ENCODE data around the gene CHRM5.

The CHRM5 gene

GRCh38 chr15:33968224-33968623 lies at the start of gene CHRM5:
Gene CHRM5, plus strand, starts transcription at chr15:33968497. Its CDS starts 94,221 bp downstream, at chr15:34062718.
- H3K79me2 ChIP-seq (ENCODE audit: insufficient read depth, low read length) = no peaks in the 10 kb centered on the region
- H3K4me3 ChIP-seq (ENCODE audit: low read length, poor library complexity, severe bottlenecking) = no peak within 1 kb of the TSS
- H2AFZ ChIP-seq (ENCODE audit: low read length) = no peak within 1 kb of the TSS
- no peaks in the 10 kb centered on the region for H4K20me1 ChIP-seq (ENCODE audit: insufficient read depth, low read length, poor library complexity, severe bottlenecking)
- no peaks in the 10 kb centered on the region for H3K9me3 ChIP-seq (ENCODE audit: insufficient read depth, low read depth, low read length)
- no peaks in the 10 kb centered on the region for H3K27me3 ChIP-seq (ENCODE audit: insufficient read depth, low read length, poor library complexity, severe bottlenecking)
- H3K4me1 ChIP-seq (ENCODE audit: insufficient read depth, low read length, poor library complexity, severe bottlenecking) = no peaks in the 10 kb centered on the region
- H3K9ac ChIP-seq (ENCODE audit: low read depth, low read length, poor library complexity, severe bottlenecking) = no peak within 1 kb of the TSS
- TF ChIP-seq EZH2phosphoT487 (IDR thresholded peaks at IDR 0.05; ENCODE audit: borderline replicate concordance) (no peak), CTCF (conservative IDR thresholded peaks at IDR 0.05; ENCODE audit: low read length) (no peak)
- H3K36me3 ChIP-seq (ENCODE audit: insufficient read depth, low read length) = no peaks in the 10 kb centered on the region
- no peak within 1 kb of the TSS for H3K4me2 ChIP-seq (ENCODE audit: low read depth, low read length, poor library complexity, severe bottlenecking)
- H3F3A ChIP-seq (ENCODE audit: low read depth) = no peaks in the 10 kb centered on the region
- no peaks in the 10 kb centered on the region for H3K9me2 ChIP-seq (replicated peaks; ENCODE audit: low read depth, low read length)

GRCh38 chr15:33923446-33923845 lies 44.9 kb upstream of the CHRM5 start:
- no peak overlapping the region for H2AFZ ChIP-seq (ENCODE audit: low read length)
- no peaks in the 10 kb centered on the region for H3K9me2 ChIP-seq (replicated peaks; ENCODE audit: low read depth, low read length)
- no peak overlapping the region for H3K9ac ChIP-seq (ENCODE audit: low read depth, low read length, poor library complexity, severe bottlenecking)
- H3K4me2 ChIP-seq (ENCODE audit: low read depth, low read length, poor library complexity, severe bottlenecking) = no peak overlapping the region
- TF ChIP-seq EZH2phosphoT487 (IDR thresholded peaks at IDR 0.05; ENCODE audit: borderline replicate concordance) = no peak
- TF ChIP-seq CTCF (conservative IDR thresholded peaks at IDR 0.05; ENCODE audit: low read length) = no peak
- H3F3A ChIP-seq (ENCODE audit: low read depth) = no peaks in the 10 kb centered on the region
- H3K27me3 ChIP-seq (ENCODE audit: insufficient read depth, low read length, poor library complexity, severe bottlenecking) = no peaks in the 10 kb centered on the region
- H4K20me1 ChIP-seq (ENCODE audit: insufficient read depth, low read length, poor library complexity, severe bottlenecking) = no peaks in the 10 kb centered on the region
- H3K4me3 ChIP-seq (ENCODE audit: low read length, poor library complexity, severe bottlenecking) = no peak overlapping the region
- no peaks in the 10 kb centered on the region for H3K4me1 ChIP-seq (ENCODE audit: insufficient read depth, low read length, poor library complexity, severe bottlenecking)
- no peaks in the 10 kb centered on the region for H3K36me3 ChIP-seq (ENCODE audit: insufficient read depth, low read length)
- H3K9me3 ChIP-seq (ENCODE audit: insufficient read depth, low read depth, low read length) = no peaks in the 10 kb centered on the region
- H3K79me2 ChIP-seq (ENCODE audit: insufficient read depth, low read length) = no peaks in the 10 kb centered on the region

DNA sequence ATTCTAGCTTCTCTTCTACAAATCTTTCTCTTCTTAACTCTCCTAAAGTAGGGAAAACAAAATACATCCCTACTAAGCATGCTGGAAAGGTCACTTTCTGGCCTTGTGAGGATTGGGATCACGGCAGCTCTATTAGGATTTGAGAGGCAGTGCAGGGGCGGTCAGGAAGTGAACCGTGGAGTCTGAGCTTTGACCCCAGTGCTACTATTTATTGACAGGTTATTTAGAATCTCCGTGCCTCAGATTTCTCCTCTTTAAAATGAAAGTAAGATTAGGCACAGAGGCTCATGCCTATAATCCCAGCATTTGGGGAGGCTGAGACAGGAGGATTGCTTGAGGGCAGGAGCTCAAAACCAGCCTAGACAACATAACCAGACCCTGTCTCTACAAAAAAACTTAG lies 42.0 kb upstream of the CHRM5 start:
- Histone ChIP-seq H3K36me3 (ENCODE audit: insufficient read depth, low read length) (no peaks in the 10 kb centered on the region), H4K20me1 (ENCODE audit: insufficient read depth, low read length, poor library complexity, severe bottlenecking) (no peaks in the 10 kb centered on the region), H3K27me3 (ENCODE audit: insufficient read depth, low read length, poor library complexity, severe bottlenecking) (no peaks in the 10 kb centered on the region), H3K4me1 (ENCODE audit: insufficient read depth, low read length, poor library complexity, severe bottlenecking) (no peaks in the 10 kb centered on the region), H3K79me2 (ENCODE audit: insufficient read depth, low read length) (no peaks in the 10 kb centered on the region), H3K9me2 (replicated peaks; ENCODE audit: low read depth, low read length) (no peaks in the 10 kb centered on the region), H3K9ac (ENCODE audit: low read depth, low read length, poor library complexity, severe bottlenecking) (no peak overlapping the region), H3K4me2 (ENCODE audit: low read depth, low read length, poor library complexity, severe bottlenecking) (no peak overlapping the region), H3K4me3 (ENCODE audit: low read length, poor library complexity, severe bottlenecking) (no peak overlapping the region), H3F3A (ENCODE audit: low read depth) (no peaks in the 10 kb centered on the region), H2AFZ (ENCODE audit: low read length) (no peak overlapping the region), H3K9me3 (ENCODE audit: insufficient read depth, low read depth, low read length) (no peaks in the 10 kb centered on the region)
- TF ChIP-seq CTCF (conservative IDR thresholded peaks at IDR 0.05; ENCODE audit: low read length) (no peak), EZH2phosphoT487 (IDR thresholded peaks at IDR 0.05; ENCODE audit: borderline replicate concordance) (no peak)
